Hepatocyte (in vitro differentiated cells): ENCODE measurements around the gene FRAT2. TPM values are rescaled to one million over a fixed set of nuclear protein-coding genes. Genes with fewer than 3 reads are reported as not detected.
A peak's percentile ranks its signal among the peaks of the same experiment; 100 is the strongest.

Experiments used
- DNase-seq: peaks from one replicate; pipeline ENCODE4 v3.0.0-alpha.2; 2016; ENCODE audit warnings: low spot score
- H2AFZ ChIP-seq: fragments of 200-600 bp; sonication (generic); 2 replicates; pipeline ENCODE4 v1.6.0; 2016; ENCODE audit warnings: antibody characterized with exemption, mild to moderate bottlenecking
- H3K27ac ChIP-seq: fragments of 200-600 bp; sonication (generic); 2 replicates; pipeline ENCODE4 v1.5.1; 2016; ENCODE audit warnings: mild to moderate bottlenecking
- H3K27me3 ChIP-seq: fragments of 200-600 bp; sonication (generic); 2 replicates; pipeline ENCODE4 v1.6.1; 2016
- H3K36me3 ChIP-seq: fragments of 200-600 bp; sonication (generic); replicated peaks from 2 replicates; pipeline ENCODE4 v1.5.1; 2016; ENCODE audit warnings: low read depth; ENCODE audit not compliant: insufficient read depth
- H3K4me1 ChIP-seq: fragments of 200-600 bp; sonication (generic); 2 replicates; pipeline ENCODE4 v1.5.1; 2016; ENCODE audit warnings: mild to moderate bottlenecking, moderate library complexity; ENCODE audit not compliant: insufficient read depth
- H3K4me2 ChIP-seq: fragments of 200-600 bp; sonication (generic); 2 replicates; pipeline ENCODE4 v1.6.0; 2016
- H3K4me3 ChIP-seq: fragments of 200-600 bp; sonication (generic); 2 replicates; pipeline ENCODE4 v1.5.1; 2016; ENCODE audit warnings: mild to moderate bottlenecking
- H3K79me2 ChIP-seq: fragments of 200-600 bp; sonication (generic); 2 replicates; pipeline ENCODE4 v1.6.0; 2017; ENCODE audit warnings: mild to moderate bottlenecking
- H3K9me2 ChIP-seq: fragments of 200-600 bp; sonication (generic); replicated peaks from 2 replicates; pipeline ENCODE4 v1.6.0; 2017; ENCODE audit warnings: mild to moderate bottlenecking; ENCODE audit not compliant: insufficient read depth
- H3K9me3 ChIP-seq: fragments of 200-600 bp; sonication (generic); 2 replicates; pipeline ENCODE4 v1.5.1; 2016; ENCODE audit warnings: low read depth, mild to moderate bottlenecking
- H4K20me1 ChIP-seq: fragments of 200-600 bp; sonication (generic); 2 replicates; pipeline ENCODE4 v1.6.0; 2016; ENCODE audit warnings: mild to moderate bottlenecking; ENCODE audit not compliant: insufficient read depth, poor library complexity, severe bottlenecking
- EZH2 ChIP-seq: fragments of 200-600 bp; sonication (generic); IDR thresholded peaks from 2 replicates; pipeline ENCODE4 v1.6.1; 2016; ENCODE audit warnings: antibody characterized with exemption, mild to moderate bottlenecking, borderline replicate concordance
- EZH2phosphoT487 ChIP-seq: fragments of 200-600 bp; sonication (generic); IDR thresholded peaks from one replicate; pipeline ENCODE4 v1.6.1; 2018; ENCODE audit warnings: antibody characterized with exemption, mild to moderate bottlenecking, low read depth, moderate library complexity; ENCODE audit not compliant: unreplicated experiment, severe bottlenecking
- WGBS: methylation state at CpG from one replicate; pipeline ENCODE4 v1.1.6; 2016; ENCODE audit warnings: low lambda C conversion rate; ENCODE audit errors: missing lambda C conversion rate; 5-methylcytosine and 5-hydroxymethylcytosine counted together
- polyA plus RNA-seq: library from polyadenylated mRNA; unstranded; fragments of >200 nt; fragmentation: Nextera tagmentation; extraction: Ambion mirVana; gene quantifications from 2 replicates; pipeline ENCODE4 v1.2.1, GENCODE V29; 2016
- total RNA-seq: library from RNA; depleted of rRNA; stranded (reverse); fragments of >200 nt; gene quantifications from 2 replicates; pipeline ENCODE4 v1.2.3, GENCODE V29; 2014
- TF ChIP-seq, protein P1 (sequence below): fragments of 200-600 bp; sonication (generic); IDR thresholded peaks from 2 replicates; pipeline ENCODE4 v1.5.1; 2016; ENCODE audit warnings: antibody characterized with exemption, mild to moderate bottlenecking; ENCODE audit not compliant: poor library complexity

FRAT2 gene
- total and polyA plus RNA-seq, 2 experiments from 2014 or later: 27.4 to 29.4 TPM

DNA sequence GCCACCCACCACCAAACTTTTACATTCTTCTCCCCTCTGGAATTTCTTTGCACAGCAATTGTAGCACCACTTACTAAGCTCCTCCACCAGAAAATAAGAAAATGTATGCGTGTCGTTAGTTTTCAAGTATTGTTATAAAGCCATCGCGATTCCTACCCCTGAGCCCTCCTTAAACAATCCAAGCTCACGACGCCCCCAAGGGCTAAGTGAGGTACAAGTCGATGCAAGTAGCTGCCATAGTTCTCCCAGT is 1.3 kb downstream of the FRAT2 start:
- DNase-seq: peak; percentile 52
- H3K9me3 ChIP-seq: no peaks in the 10 kb centered on the region
- H3K27me3 ChIP-seq: no peaks in the 10 kb centered on the region
- peak overlapping the region; percentile 45 for H3K4me3 ChIP-seq
- H2AFZ ChIP-seq: peak overlapping the region; percentile 11
- TF ChIP-seq EZH2: no peak
- TF ChIP-seq, protein P1, sequence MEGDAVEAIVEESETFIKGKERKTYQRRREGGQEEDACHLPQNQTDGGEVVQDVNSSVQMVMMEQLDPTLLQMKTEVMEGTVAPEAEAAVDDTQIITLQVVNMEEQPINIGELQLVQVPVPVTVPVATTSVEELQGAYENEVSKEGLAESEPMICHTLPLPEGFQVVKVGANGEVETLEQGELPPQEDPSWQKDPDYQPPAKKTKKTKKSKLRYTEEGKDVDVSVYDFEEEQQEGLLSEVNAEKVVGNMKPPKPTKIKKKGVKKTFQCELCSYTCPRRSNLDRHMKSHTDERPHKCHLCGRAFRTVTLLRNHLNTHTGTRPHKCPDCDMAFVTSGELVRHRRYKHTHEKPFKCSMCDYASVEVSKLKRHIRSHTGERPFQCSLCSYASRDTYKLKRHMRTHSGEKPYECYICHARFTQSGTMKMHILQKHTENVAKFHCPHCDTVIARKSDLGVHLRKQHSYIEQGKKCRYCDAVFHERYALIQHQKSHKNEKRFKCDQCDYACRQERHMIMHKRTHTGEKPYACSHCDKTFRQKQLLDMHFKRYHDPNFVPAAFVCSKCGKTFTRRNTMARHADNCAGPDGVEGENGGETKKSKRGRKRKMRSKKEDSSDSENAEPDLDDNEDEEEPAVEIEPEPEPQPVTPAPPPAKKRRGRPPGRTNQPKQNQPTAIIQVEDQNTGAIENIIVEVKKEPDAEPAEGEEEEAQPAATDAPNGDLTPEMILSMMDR: no peak
- H3K79me2 ChIP-seq: peaks cover 45% of the 10 kb centered on the region
- H4K20me1 ChIP-seq: no peaks in the 10 kb centered on the region
- no peaks in the 10 kb centered on the region for H3K36me3 ChIP-seq
- peaks cover 45% of the 10 kb centered on the region for H3K4me1 ChIP-seq
- H3K27ac ChIP-seq: peak overlapping the region; percentile 94
- WGBS: 1% methylated on average over 7 of the region's 7 CpGs
- H3K4me2 ChIP-seq: peak overlapping the region; percentile 91
- no peaks in the 10 kb centered on the region for H3K9me2 ChIP-seq

DNA sequence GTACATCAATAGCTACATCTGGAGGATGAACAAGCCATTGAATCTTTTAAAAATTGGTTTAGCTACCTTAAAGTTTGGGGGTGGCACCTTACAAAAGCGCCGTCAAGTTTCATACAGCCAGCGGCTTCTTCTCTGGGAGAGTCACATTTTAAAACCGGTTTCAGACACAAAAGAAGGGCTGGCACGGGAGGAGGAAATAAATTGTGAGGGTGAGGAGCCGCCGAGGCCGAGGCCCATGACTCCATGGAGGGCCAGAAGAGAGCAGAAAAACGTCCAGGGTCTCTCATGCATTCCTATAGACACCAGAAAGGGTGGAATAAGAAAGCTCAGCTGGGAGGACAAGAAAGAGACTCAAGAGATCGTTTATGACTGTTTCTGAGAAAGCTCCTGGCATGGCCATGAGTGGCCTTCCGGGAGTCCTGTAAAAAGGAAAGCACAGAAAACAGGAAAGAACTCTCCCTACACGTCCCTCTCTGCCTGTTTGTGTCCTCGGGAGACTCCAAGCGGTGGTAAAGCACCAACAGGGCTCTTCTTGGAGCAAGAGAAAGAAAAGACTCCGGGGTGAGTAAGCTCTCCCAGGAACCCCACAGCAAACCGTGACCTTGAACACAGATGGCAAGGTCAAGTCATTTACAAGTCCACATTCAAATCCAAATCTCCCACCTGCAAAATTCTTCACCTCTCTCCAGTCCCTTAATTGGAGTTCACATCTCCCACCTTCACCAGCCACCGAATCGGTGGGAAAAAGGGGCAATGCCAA is 1.8 kb downstream of the FRAT2 start:
- Histone ChIP-seq H2AFZ (peak overlapping the region; percentile 61), H3K4me1 (peaks cover 49% of the 10 kb centered on the region), H3K27me3 (no peaks in the 10 kb centered on the region)

DNA sequence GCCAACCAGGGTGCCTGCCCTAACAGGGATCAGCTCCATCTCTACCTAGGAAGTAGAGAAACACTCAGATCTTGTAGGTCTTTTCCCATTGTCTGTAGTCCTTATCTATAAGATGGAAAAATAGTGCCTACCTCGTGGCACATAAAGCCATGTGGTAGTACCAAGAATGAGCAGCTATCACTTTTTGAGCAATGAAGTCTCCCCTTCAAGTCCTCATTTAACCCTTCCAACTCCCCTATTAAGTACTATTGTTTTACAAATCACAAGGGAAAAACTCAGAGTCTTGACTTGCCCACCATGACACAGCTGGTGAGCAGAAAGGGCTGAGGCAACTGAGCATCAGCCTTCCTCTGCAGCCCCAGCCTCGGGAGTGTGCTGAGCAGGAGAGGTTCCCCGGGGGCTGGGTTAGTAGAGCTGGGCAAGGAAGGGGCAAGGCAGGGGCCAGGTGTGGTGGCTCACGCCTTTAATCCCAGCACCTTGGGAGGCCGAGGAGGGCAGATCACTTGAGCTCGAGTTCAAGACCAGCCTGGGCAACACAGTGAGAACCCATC is 3.3 kb downstream of the FRAT2 start:
- H3K4me1 ChIP-seq: peaks cover 36% of the 10 kb centered on the region
- no peaks in the 10 kb centered on the region for H3K27me3 ChIP-seq
- H3K79me2 ChIP-seq: peaks cover 45% of the 10 kb centered on the region
- H3K9me3 ChIP-seq: no peaks in the 10 kb centered on the region
- 63% methylated on average over 6 of the region's 6 CpGs for WGBS
- TF ChIP-seq, protein P1: no peak
- TF ChIP-seq EZH2phosphoT487 (no peak), EZH2 (no peak)
- no peaks in the 10 kb centered on the region for H4K20me1 ChIP-seq
- no peaks in the 10 kb centered on the region for H3K36me3 ChIP-seq
- no peak for DNase-seq
- H2AFZ ChIP-seq: no peak overlapping the region
- H3K27ac ChIP-seq: peak overlapping the region; percentile 94
- H3K9me2 ChIP-seq: no peaks in the 10 kb centered on the region
- H3K4me3 ChIP-seq: no peak overlapping the region
- peak overlapping the region; percentile 91 for H3K4me2 ChIP-seq

More for the DNA sequence above, 1.8 kb downstream of the FRAT2 start:
- H3K4me3 ChIP-seq: peak overlapping the region; percentile 45
- no peaks in the 10 kb centered on the region for H3K9me2 ChIP-seq
- peak overlapping the region; percentile 94 for H3K27ac ChIP-seq
- peaks cover 45% of the 10 kb centered on the region for H3K79me2 ChIP-seq
- H3K9me3 ChIP-seq: no peaks in the 10 kb centered on the region
- peak overlapping the region; percentile 91 for H3K4me2 ChIP-seq
- no peaks in the 10 kb centered on the region for H4K20me1 ChIP-seq
- H3K36me3 ChIP-seq: no peaks in the 10 kb centered on the region
- WGBS: 5% methylated on average over 18 of the region's 18 CpGs
- TF ChIP-seq, protein P1: peak; percentile 41
- TF ChIP-seq EZH2phosphoT487: no peak
- peak; percentile 82 for DNase-seq
